ENCODE data around the gene DNAH11. TPM values are rescaled to one million over a fixed set of nuclear protein-coding genes. Genes with fewer than 3 reads are reported as not detected.

DNAH11 gene
- total and polyA plus RNA-seq, 4 donors: 0.05 to 0.50 (median 0.11) TPM

- TF ChIP-seq NR2F2 (IDR thresholded peaks at IDR 0.05): no peak
- TF ChIP-seq RXRA (IDR thresholded peaks at IDR 0.05): no peak
- TF ChIP-seq, protein P1, sequence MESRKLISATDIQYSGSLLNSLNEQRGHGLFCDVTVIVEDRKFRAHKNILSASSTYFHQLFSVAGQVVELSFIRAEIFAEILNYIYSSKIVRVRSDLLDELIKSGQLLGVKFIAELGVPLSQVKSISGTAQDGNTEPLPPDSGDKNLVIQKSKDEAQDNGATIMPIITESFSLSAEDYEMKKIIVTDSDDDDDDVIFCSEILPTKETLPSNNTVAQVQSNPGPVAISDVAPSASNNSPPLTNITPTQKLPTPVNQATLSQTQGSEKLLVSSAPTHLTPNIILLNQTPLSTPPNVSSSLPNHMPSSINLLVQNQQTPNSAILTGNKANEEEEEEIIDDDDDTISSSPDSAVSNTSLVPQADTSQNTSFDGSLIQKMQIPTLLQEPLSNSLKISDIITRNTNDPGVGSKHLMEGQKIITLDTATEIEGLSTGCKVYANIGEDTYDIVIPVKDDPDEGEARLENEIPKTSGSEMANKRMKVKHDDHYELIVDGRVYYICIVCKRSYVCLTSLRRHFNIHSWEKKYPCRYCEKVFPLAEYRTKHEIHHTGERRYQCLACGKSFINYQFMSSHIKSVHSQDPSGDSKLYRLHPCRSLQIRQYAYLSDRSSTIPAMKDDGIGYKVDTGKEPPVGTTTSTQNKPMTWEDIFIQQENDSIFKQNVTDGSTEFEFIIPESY (IDR thresholded peaks at IDR 0.05): no peak
Measured at GRCh38 chr7:21763818-21764217, 221.0 kb downstream of the DNAH11 start (continued).

DNA sequence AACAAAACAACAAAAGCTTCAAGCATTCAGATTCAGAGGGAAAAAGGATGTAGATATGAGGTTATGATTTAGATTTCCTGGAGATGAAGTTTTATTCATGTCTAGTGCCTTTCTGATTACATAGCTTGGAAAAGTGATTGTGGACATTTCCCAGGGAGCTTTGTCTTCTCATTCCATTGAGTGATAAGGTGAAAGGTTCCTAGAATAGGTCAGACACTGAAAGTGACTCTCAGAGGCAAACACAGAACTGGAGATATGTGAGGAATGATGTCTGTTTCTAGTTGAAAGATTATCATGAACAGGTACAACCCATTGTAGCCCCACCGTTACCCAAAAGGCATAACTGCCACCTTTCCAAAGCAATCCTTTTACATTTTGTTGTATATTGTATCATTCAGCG is 223.4 kb downstream of the DNAH11 start:
- no peaks in the 10 kb centered on the region for H3K36me3 ChIP-seq (ENCODE audit: control insufficient read depth in 4 of 4, insufficient read depth in 3 of 4, low read depth in 1 of 4, low read length in 3 of 4)
- no peak overlapping the region for H3K9ac ChIP-seq (ENCODE audit: low read depth in 1 of 2, low read length in 2 of 2)
- no peak for TF ChIP-seq RAD21 (IDR thresholded peaks at IDR 0.05)
- TF ChIP-seq EGR1 (IDR thresholded peaks at IDR 0.05; ENCODE audit: low read depth in 2 of 2): no peak
- TF ChIP-seq GABPA (IDR thresholded peaks at IDR 0.05 in 1 of 2, conservative IDR thresholded peaks at IDR 0.05 in 1 of 2): no peak
- no peak for TF ChIP-seq HNF4A (conservative IDR thresholded peaks at IDR 0.05)
- no peak for TF ChIP-seq FOXA2 (IDR thresholded peaks at IDR 0.05)
- no peak for TF ChIP-seq HNF4G (IDR thresholded peaks at IDR 0.05)
- TF ChIP-seq, protein P1 (IDR thresholded peaks at IDR 0.05): no peak
- TF ChIP-seq, protein P2, sequence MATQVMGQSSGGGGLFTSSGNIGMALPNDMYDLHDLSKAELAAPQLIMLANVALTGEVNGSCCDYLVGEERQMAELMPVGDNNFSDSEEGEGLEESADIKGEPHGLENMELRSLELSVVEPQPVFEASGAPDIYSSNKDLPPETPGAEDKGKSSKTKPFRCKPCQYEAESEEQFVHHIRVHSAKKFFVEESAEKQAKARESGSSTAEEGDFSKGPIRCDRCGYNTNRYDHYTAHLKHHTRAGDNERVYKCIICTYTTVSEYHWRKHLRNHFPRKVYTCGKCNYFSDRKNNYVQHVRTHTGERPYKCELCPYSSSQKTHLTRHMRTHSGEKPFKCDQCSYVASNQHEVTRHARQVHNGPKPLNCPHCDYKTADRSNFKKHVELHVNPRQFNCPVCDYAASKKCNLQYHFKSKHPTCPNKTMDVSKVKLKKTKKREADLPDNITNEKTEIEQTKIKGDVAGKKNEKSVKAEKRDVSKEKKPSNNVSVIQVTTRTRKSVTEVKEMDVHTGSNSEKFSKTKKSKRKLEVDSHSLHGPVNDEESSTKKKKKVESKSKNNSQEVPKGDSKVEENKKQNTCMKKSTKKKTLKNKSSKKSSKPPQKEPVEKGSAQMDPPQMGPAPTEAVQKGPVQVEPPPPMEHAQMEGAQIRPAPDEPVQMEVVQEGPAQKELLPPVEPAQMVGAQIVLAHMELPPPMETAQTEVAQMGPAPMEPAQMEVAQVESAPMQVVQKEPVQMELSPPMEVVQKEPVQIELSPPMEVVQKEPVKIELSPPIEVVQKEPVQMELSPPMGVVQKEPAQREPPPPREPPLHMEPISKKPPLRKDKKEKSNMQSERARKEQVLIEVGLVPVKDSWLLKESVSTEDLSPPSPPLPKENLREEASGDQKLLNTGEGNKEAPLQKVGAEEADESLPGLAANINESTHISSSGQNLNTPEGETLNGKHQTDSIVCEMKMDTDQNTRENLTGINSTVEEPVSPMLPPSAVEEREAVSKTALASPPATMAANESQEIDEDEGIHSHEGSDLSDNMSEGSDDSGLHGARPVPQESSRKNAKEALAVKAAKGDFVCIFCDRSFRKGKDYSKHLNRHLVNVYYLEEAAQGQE (IDR thresholded peaks at IDR 0.05): no peak
- TF ChIP-seq, protein P3, sequence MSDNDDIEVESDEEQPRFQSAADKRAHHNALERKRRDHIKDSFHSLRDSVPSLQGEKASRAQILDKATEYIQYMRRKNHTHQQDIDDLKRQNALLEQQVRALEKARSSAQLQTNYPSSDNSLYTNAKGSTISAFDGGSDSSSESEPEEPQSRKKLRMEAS (IDR thresholded peaks at IDR 0.05): no peak
- TF ChIP-seq, protein P4, sequence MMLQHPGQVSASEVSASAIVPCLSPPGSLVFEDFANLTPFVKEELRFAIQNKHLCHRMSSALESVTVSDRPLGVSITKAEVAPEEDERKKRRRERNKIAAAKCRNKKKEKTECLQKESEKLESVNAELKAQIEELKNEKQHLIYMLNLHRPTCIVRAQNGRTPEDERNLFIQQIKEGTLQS (IDR thresholded peaks at IDR 0.05): no peak
- TF ChIP-seq TAF1 (conservative IDR thresholded peaks at IDR 0.05): no peak
- TF ChIP-seq YY1 (IDR thresholded peaks at IDR 0.05): no peak
- TF ChIP-seq RXRA (IDR thresholded peaks at IDR 0.05): no peak
- no peak for TF ChIP-seq NR2F2 (IDR thresholded peaks at IDR 0.05)
- no peak for TF ChIP-seq SP1 (IDR thresholded peaks at IDR 0.05)
- H3K27ac ChIP-seq (ENCODE audit: low read depth in 1 of 2, low read length in 2 of 2): no peak overlapping the region
- no peak for DNase-seq (ENCODE audit: low spot score)
- no peak overlapping the region for H3K4me3 ChIP-seq (ENCODE audit: low read depth in 1 of 3, low read length in 3 of 3)
- H3K4me1 ChIP-seq (ENCODE audit: control insufficient read depth in 4 of 4, insufficient read depth in 4 of 4, low read length in 3 of 4): no peaks in the 10 kb centered on the region
- H3K9me3 ChIP-seq (ENCODE audit: control insufficient read depth in 4 of 4, low read length in 3 of 4): no peaks in the 10 kb centered on the region
- H3K27me3 ChIP-seq (ENCODE audit: control insufficient read depth in 4 of 4, insufficient read depth in 4 of 4, low read length in 3 of 4): no peaks in the 10 kb centered on the region
- 91% methylated on average over 2 of the region's 2 CpGs for WGBS

All from liver (tissue), 9 donors.